Neural progenitor cell (in vitro differentiated cells): Measurements from ENCODE around the gene ISCA2.

ENCODE experiments used
- CTCF ChIP-seq: fragments of 200-600 bp; sonication (generic); IDR thresholded peaks from 2 replicates; pipeline ENCODE4 v1.5.1; 2017; ENCODE audit warnings: antibody characterized with exemption, mild to moderate bottlenecking
- EZH2phosphoT487 ChIP-seq: fragments of 200-600 bp; sonication (generic); IDR thresholded peaks from 2 replicates; pipeline ENCODE4 v1.6.1; 2017; ENCODE audit warnings: antibody characterized with exemption

GRCh38 chr14:74476107-74476506, 17.5 kb upstream of the ISCA2 start:
- TF ChIP-seq EZH2phosphoT487 = no peak
- no peak for TF ChIP-seq CTCF
